ENCODE data around the gene LIPC. TPM values are rescaled to one million over a fixed set of nuclear protein-coding genes. Genes with fewer than 3 reads are reported as not detected.

LIPC gene
- polyA plus RNA-seq, 2 of the 4 experiments (the other 2 are of a cell fraction), result 0.13 to 0.30 TPM

DNA sequence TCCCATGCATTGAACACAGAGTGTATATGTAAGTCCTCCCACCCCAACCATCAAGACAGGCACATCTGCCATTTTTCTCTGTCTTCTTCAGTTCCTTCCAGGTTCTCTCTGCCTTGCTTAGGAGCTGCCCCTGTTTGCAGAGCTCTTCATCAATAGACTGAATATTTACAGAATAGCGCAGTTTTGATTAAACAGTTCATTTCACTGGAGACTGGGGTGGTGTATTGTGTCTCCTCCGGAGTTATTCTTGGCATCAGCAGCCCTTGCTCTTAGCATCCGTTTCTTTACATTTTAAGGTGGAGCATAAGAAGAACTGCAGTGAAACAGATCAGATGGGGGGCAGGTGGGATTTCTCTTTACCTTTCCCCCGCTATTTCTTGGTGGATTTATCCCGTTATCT is 87.7 kb downstream of the LIPC start:
- ATAC-seq (no peak), FAIRE-seq (no peak), DNase-seq (ENCODE audit: low read depth in 1 of 2, low spot score in 1 of 2) (no peak)
- H3K4me2 ChIP-seq, result no peak overlapping the region
- H3K4me3 ChIP-seq, result no peak overlapping the region
- CTCF ChIA-PET, result interaction anchor here (0.9 kb wide), 1 partner anchor 46 kb away, joined by 3 read pairs; no protein-coding TSS in a partner anchor
- TF ChIP-seq RFX5 (IDR thresholded peaks at IDR 0.05), result no peak
- no peak for TF ChIP-seq HEYL (CRISPR knock-in tag; IDR thresholded peaks at IDR 0.05)
- TF ChIP-seq RCOR1 (IDR thresholded peaks at IDR 0.05; ENCODE audit: low read depth, low read length), result no peak
- no peak for TF ChIP-seq HOXA7 (CRISPR knock-in tag; IDR thresholded peaks at IDR 0.05)
- TF ChIP-seq POLR2AphosphoS2 (conservative IDR thresholded peaks at IDR 0.05; ENCODE audit: low read length), result no peak
- TF ChIP-seq PHF8 (IDR thresholded peaks at IDR 0.05; ENCODE audit: borderline replicate concordance, low read depth), result no peak
- 63% methylated on average over 5 of the region's 5 CpGs for WGBS (ENCODE audit: missing lambda C conversion rate)
- peaks cover 33% of the 10 kb centered on the region for H3K4me1 ChIP-seq
- peak overlapping the region in 1 of 2 experiments; percentile 18; a peak in 2 of 6 replicates for H3K27ac ChIP-seq
- POLR2A ChIA-PET, result no interaction called here
- H3K9me3 ChIP-seq, result no peaks in the 10 kb centered on the region

DNA sequence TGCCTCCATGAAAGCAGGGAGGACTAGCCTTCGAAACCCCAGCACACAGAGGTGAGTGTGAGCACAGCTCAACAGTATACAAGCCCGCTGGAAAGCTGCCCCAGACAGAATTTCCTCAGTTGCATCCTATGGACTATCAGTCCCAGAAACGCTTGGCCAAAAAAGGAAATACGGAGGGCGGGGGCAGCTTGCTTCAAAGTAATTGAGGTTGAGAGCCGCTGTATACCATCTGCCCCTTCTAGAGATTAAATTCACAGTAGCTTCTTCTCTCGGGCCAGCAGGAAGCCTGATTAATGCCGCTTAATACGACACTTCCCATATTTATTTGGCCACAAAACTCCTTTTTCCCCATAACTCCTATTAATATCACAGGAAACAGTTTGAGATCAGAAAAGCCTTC is 88.7 kb downstream of the LIPC start:
- no peak for FAIRE-seq
- Histone ChIP-seq H3K4me2 (no peak overlapping the region), H3K4me1 (peaks cover 43% of the 10 kb centered on the region), H3K9me3 (no peaks in the 10 kb centered on the region), H3K4me3 (no peak overlapping the region), H3K27ac (peak overlapping the region in 1 of 2 experiments; percentile 66; a peak in 2 of 6 replicates)
- TF ChIP-seq, protein P1, sequence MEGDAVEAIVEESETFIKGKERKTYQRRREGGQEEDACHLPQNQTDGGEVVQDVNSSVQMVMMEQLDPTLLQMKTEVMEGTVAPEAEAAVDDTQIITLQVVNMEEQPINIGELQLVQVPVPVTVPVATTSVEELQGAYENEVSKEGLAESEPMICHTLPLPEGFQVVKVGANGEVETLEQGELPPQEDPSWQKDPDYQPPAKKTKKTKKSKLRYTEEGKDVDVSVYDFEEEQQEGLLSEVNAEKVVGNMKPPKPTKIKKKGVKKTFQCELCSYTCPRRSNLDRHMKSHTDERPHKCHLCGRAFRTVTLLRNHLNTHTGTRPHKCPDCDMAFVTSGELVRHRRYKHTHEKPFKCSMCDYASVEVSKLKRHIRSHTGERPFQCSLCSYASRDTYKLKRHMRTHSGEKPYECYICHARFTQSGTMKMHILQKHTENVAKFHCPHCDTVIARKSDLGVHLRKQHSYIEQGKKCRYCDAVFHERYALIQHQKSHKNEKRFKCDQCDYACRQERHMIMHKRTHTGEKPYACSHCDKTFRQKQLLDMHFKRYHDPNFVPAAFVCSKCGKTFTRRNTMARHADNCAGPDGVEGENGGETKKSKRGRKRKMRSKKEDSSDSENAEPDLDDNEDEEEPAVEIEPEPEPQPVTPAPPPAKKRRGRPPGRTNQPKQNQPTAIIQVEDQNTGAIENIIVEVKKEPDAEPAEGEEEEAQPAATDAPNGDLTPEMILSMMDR (IDR thresholded peaks at IDR 0.05), result no peak
- TF ChIP-seq FOSB (CRISPR knock-in tag; IDR thresholded peaks at IDR 0.05), result no peak
- no peak for TF ChIP-seq SREBF2 (IDR thresholded peaks at IDR 0.05)
- no peak for TF ChIP-seq HOXB13 (CRISPR knock-in tag; IDR thresholded peaks at IDR 0.05; ENCODE audit: low read depth)
- TF ChIP-seq MAFK (IDR thresholded peaks at IDR 0.05; ENCODE audit: partially characterized antibody), result no peak
- TF ChIP-seq, protein P2, sequence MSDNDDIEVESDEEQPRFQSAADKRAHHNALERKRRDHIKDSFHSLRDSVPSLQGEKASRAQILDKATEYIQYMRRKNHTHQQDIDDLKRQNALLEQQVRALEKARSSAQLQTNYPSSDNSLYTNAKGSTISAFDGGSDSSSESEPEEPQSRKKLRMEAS (IDR thresholded peaks at IDR 0.05), result no peak
- no peak for TF ChIP-seq EHMT2 (IDR thresholded peaks at IDR 0.05; ENCODE audit: low read depth)
- TF ChIP-seq, protein P3, sequence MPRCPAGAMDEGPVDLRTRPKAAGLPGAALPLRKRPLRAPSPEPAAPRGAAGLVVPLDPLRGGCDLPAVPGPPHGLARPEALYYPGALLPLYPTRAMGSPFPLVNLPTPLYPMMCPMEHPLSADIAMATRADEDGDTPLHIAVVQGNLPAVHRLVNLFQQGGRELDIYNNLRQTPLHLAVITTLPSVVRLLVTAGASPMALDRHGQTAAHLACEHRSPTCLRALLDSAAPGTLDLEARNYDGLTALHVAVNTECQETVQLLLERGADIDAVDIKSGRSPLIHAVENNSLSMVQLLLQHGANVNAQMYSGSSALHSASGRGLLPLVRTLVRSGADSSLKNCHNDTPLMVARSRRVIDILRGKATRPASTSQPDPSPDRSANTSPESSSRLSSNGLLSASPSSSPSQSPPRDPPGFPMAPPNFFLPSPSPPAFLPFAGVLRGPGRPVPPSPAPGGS (IDR thresholded peaks at IDR 0.05), result no peak
- no peak for TF ChIP-seq MYC (IDR thresholded peaks at IDR 0.05; ENCODE audit: borderline replicate concordance, low read length)
- no peak for TF ChIP-seq RAD21 (conservative IDR thresholded peaks at IDR 0.05 in 1 of 2, IDR thresholded peaks at IDR 0.05 in 1 of 2)
- no peak for TF ChIP-seq FOXS1 (CRISPR knock-in tag; IDR thresholded peaks at IDR 0.05)
- TF ChIP-seq, protein P4, sequence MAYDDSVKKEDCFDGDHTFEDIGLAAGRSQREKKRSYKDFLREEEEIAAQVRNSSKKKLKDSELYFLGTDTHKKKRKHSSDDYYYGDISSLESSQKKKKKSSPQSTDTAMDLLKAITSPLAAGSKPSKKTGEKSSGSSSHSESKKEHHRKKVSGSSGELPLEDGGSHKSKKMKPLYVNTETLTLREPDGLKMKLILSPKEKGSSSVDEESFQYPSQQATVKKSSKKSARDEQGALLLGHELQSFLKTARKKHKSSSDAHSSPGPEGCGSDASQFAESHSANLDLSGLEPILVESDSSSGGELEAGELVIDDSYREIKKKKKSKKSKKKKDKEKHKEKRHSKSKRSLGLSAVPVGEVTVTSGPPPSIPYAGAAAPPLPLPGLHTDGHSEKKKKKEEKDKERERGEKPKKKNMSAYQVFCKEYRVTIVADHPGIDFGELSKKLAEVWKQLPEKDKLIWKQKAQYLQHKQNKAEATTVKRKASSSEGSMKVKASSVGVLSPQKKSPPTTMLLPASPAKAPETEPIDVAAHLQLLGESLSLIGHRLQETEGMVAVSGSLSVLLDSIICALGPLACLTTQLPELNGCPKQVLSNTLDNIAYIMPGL (CRISPR knock-in tag; IDR thresholded peaks at IDR 0.05; ENCODE audit: borderline replicate concordance), result no peak
- TF ChIP-seq ZC3H11A (IDR thresholded peaks at IDR 0.05), result no peak
- ATAC-seq, result no peak
- WGBS (ENCODE audit: missing lambda C conversion rate), result 92% methylated on average over 9 of the region's 9 CpGs
- no peak for DNase-seq (ENCODE audit: low read depth in 1 of 2, low spot score in 1 of 2)
- ChIA-PET CTCF (interaction anchor here (0.9 kb wide), 1 partner anchor 13 kb away, joined by 4 read pairs; no protein-coding TSS in a partner anchor), POLR2A (no interaction called here)
